ENCODE data around the gene PGAP3. TPM values are rescaled to one million over a fixed set of nuclear protein-coding genes. Genes with fewer than 3 reads are reported as not detected.

Gene PGAP3, protein sequence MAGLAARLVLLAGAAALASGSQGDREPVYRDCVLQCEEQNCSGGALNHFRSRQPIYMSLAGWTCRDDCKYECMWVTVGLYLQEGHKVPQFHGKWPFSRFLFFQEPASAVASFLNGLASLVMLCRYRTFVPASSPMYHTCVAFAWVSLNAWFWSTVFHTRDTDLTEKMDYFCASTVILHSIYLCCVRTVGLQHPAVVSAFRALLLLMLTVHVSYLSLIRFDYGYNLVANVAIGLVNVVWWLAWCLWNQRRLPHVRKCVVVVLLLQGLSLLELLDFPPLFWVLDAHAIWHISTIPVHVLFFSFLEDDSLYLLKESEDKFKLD
- total RNA-seq: 2.8 and 8.2 TPM in 2 replicates

DNA sequence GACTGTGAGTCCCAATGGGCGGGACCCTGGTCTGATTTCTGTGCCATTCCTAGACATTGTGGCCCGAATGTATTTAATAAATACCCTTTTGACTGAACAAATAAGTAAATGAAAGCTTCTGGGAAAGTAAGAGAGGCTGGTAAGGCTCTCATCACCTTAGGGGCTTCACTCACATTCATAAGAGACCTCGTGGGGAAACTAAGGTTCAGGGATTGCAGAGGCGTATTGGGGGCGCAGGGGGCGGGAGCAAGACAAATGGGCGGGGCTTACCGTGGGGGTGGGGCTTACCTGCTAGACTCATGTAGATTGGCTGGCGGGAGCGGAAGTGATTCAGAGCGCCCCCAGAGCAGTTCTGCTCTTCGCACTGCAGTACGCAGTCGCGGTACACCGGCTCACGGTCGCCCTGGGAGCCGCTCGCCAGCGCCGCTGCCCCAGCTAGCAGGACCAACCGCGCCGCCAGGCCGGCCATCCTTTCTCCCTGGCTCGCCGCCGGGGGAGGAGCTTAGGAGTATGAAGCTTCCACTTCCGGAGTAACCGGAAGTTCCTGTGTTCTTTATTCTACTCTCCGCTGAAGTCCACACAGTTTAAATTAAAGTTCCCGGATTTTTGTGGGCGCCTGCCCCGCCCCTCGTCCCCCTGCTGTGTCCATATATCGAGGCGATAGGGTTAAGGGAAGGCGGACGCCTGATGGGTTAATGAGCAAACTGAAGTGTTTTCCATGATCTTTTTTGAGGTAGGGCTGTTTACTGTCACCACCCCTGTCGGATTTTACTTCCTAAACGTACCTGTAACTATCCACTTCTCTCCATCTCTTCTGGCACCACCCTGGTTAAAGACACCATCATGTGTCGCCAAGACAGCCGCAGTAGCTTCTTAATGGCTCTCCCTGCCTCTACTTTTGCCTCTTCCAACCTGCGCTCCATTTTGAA lies at the start of gene PGAP3:
Gene PGAP3 (minus strand): TSS at position 512 of the 929 bp plus-strand sequence. CDS start 43 bp downstream, at position 469.

DNA sequence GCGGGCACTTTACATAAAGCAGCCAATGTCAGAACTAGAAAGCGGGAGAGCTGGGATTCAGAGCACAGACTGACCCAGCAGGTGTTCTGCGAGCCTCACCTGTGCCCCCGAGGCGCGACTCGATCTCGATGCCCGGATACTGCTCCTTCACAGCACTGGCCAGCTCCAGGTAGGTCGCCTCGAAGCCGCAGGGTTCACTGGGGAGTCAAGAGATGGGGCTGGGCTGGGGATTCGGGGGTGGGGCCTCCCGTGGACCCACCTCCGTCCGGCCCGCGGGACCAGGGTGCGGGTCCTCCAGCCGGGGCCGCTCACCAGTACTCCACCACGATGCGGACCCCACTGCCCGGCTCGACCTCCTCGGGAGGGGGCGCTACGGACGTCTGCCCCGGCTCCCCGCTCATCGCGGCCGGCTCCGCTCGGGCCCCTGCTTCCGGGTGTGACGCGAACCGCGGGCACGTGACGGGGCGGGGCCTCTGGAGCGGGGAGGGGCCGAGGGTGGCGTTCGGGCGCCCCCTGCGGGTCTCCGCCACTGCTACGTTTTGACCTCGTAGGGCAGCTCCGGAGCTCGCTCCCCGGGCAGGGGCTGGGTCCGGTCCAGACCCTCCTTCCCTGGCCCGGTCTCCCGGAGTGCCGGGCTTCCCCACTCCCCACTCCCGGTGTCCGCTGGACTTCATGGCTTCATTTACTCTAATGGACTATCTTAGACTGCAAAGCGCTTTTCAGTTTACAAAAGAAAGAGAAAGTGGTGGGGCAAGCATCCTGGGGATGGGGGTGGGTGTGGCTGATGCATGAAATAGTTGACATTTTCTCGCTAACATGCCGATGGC lies 42.5 kb upstream of the PGAP3 start, which contains the start of gene MIEN1:
Gene MIEN1 (minus strand): TSS at position 438 of the 827 bp plus-strand sequence. CDS start 37 bp downstream, at position 401.

DNA sequence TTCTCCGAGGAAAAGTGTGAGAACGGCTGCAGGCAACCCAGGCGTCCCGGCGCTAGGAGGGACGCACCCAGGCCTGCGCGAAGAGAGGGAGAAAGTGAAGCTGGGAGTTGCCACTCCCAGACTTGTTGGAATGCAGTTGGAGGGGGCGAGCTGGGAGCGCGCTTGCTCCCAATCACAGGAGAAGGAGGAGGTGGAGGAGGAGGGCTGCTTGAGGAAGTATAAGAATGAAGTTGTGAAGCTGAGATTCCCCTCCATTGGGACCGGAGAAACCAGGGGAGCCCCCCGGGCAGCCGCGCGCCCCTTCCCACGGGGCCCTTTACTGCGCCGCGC lies 11.9 kb upstream of the PGAP3 start, which contains the start of gene ERBB2:
Gene ERBB2 (plus strand): TSS at position 247 of the 330 bp plus-strand sequence. CDS start 175 bp downstream, outside the sequence.

DNA sequence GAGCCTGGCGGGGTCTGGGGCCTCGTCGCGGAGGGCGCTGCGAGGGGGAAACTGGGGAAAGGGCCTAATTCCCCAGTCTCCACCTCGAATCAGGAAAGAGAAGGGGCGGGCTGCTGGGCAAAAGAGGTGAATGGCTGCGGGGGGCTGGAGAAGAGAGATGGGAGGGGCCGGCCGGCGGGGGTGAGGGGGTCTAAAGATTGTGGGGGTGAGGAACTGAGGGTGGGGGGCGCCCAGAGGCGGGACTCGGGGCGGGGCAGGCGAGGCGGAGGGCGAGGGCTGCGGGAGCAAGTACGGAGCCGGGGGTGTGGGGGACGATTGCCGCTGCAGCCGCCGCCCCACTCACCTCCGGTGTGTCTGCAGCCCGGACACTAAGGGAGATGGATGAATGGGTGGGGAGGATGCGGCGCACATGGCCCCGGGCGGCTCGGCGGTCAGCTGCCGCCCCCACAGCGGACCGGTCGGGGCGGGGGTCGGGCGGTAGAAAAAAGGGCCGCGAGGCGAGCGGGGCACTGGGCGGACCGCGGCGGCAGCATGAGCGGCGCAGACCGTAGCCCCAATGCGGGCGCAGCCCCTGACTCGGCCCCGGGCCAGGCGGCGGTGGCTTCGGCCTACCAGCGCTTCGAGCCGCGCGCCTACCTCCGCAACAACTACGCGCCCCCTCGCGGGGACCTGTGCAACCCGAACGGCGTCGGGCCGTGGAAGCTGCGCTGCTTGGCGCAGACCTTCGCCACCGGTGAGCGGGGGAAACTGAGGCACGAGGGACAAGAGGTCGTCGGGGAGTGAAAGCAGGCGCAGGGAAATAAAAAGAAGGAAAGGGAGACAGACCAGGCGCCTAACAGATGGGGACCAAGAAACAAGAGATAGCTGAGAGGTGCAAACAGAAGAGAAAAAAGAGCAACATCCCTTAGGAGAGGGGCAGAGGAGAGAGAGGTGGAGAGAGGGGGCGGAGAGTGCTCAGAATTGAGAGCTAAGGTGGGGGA lies 19.6 kb downstream of the PGAP3 start, which contains the start of gene PNMT:
Gene PNMT (plus strand): TSS at position 509 of the 980 bp plus-strand sequence. CDS start 23 bp downstream, at position 532.

DNA sequence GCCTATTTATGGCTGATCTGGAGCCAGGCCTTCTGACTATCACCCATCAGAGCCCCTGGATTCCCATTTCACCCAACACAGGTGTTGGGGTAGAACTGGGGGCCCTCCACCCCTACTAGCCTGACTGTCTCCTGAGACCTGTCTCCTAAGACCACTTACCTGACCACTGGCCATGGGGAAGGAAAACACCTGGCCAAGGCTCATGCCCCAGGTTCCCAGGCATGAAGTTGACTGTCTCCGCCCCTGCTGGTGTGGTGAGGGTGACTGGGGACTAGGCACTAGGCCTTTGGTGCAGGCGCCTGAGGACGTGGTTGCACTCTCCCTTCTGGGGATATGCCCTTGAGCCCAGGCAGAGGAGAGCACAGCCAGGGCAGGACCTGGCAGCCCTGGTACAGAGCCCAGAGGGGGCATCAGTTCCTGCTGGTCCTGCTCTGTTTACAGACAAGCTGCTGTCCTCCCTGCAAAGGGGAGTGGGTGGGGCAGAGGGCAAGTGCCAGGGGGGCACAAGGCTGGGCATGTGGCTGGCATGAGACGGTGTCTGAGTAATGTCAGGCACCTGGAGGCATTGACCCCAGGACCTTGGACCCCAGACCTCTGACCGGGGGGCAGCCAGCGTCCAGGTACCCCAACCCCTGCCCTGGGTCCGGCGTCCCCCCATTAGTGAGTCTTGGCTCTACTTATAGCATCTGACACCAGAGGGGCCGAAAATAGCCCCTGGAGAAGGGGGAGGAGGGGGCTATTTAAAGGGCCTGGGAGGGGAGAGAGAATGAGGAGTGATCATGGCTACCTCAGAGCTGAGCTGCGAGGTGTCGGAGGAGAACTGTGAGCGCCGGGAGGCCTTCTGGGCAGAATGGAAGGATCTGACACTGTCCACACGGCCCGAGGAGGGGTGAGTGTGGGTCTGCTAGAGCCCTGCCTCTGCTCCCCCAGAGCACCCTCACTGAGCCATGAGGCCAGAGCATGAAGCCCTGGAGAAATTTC lies 23.0 kb downstream of the PGAP3 start, which contains the start of gene TCAP:
Gene TCAP (plus strand): TSS at position 769 of the 981 bp plus-strand sequence. CDS start 11 bp downstream, at position 780.

DNA sequence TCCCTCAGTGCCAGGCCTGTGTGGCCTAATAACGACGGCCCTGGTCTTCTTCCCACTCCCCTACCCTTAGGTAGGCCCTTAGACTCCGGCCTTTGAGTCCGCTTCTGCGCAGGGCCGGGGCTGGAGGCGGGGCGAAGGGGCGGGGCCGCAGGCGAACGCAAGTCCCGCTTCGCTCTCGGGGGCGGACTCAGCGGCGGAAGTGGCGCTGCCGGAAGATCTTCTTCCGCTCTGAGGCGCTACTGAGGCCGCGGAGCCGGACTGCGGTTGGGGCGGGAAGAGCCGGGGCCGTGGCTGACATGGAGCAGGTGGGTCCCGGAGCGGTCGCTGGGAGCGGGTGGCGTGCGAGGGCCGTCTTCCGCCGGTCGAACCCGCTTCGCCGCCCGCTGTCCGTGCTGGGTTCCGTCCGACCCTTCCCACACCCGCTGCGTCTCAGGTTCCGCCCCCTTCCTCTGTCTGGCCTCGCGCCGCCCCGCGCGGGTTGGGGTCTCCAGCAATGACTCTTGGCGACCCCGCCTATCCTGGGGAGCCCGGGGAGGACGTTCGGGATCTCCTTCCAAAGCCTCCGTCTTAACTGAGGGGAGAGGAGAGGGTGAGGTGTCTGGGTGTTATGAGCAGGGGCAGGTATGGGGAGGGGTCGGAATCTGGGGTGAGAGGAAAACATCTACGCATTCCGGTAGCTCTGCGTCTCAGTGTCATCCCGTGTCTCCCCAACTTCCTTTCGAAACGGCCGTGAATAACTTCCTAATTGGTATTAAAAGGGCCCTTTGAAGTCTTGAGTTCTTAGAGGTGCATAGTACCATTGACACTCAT lies 50.7 kb downstream of the PGAP3 start, which contains the start of gene STARD3:
Gene STARD3 (plus strand): TSS at position 218 of the 810 bp plus-strand sequence. CDS start 16,388 bp downstream, outside the sequence.

DNA sequence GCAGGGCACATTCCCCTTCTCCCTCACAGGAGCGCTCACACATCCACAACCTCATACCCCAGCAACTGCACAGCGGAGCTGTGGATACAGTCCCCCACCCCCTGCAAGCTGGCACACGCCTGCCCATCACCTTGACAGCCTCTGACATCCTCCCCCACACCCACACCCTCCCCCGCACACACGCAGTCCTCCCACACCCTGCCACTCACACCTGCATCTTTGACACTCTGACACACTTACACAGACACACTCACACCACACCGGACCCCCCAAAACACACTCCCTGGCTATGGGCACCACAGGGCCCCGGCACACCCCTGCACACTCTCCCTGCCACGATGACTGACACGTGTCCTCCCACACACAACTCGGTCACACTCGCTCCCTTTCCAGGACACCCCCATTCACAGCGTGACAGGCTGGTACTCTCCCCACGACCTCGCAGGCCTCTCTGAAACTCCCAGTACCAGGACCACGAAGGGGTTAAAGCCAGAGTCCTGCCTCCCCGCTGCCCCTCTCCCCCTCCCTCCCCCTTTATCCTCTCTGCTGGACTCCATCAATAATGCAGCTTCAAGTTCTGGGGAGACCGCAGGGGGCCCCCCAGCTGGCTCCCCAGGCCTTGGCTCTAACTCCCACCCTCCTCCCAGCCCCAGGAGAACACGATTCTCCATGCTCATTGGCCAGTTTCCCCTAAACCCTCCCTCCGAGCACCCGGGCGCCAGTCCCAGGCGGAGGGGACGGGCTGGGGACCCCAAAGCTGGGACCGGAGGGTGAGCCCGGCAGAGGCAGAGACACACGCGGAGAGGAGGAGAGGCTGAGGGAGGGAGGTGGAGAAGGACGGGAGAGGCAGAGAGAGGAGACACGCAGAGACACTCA lies 61.4 kb downstream of the PGAP3 start, which contains the start of gene PPP1R1B:
Gene PPP1R1B (plus strand): TSS at position 782 of the 876 bp plus-strand sequence. CDS start 441 bp downstream, outside the sequence.

Other genes with a start within 250 kb of the PGAP3 start
- gene MED1, start 236.8 kb downstream of the PGAP3 start, total RNA-seq: 11.5 and 30.9 TPM in 2 replicates
- gene CDK12, start 226.6 kb downstream of the PGAP3 start, total RNA-seq: 13.9 and 28.1 TPM in 2 replicates
- not detected in 2 replicates for gene NEUROD2, start 80.1 kb downstream of the PGAP3 start, total RNA-seq
- gene PPP1R1B, start 61.1 kb downstream of the PGAP3 start, total RNA-seq: not detected in 2 replicates
- 35.8 and 38.1 TPM in 2 replicates for gene STARD3, start 50.9 kb downstream of the PGAP3 start, total RNA-seq
- gene TCAP, start 22.7 kb downstream of the PGAP3 start, total RNA-seq: 0.49 and 0.63 TPM in 2 replicates
- 0.31 and 0.49 TPM in 2 replicates for gene PNMT, start 19.6 kb downstream of the PGAP3 start, total RNA-seq
- gene ERBB2, start 12.0 kb upstream of the PGAP3 start, total RNA-seq: 8.1 and 9.2 TPM in 2 replicates
- 14.4 and 15.6 TPM in 2 replicates for gene MIEN1, start 42.5 kb upstream of the PGAP3 start, total RNA-seq
- 0.16 TPM in 1 of 2 replicates, not detected in the other for gene GRB7, start 49.9 kb upstream of the PGAP3 start, total RNA-seq
- gene IKZF3, start 176.3 kb upstream of the PGAP3 start, total RNA-seq: not detected in 2 replicates
- not detected in 2 replicates for gene ZPBP2, start 180.1 kb upstream of the PGAP3 start, total RNA-seq
- 1.5 and 7.0 TPM in 2 replicates for gene GSDMB, start 230.6 kb upstream of the PGAP3 start, total RNA-seq
- gene ORMDL3, start 239.5 kb upstream of the PGAP3 start, total RNA-seq: 17.8 and 40.2 TPM in 2 replicates
- not detected in 2 replicates for gene LRRC3C, start 239.7 kb upstream of the PGAP3 start, total RNA-seq